GM12874 (cell line): ENCODE results near the gene PHC2.

Experiments
- TF ChIP-seq, protein P1 (sequence below): IDR thresholded peaks from 2 replicates; pipeline ENCODE4 v1.5.1; 2011; ENCODE audit warnings: low read depth, mild to moderate bottlenecking, control low read depth, low read length, moderate library complexity; ENCODE audit not compliant: insufficient read depth

Gene PHC2

DNA sequence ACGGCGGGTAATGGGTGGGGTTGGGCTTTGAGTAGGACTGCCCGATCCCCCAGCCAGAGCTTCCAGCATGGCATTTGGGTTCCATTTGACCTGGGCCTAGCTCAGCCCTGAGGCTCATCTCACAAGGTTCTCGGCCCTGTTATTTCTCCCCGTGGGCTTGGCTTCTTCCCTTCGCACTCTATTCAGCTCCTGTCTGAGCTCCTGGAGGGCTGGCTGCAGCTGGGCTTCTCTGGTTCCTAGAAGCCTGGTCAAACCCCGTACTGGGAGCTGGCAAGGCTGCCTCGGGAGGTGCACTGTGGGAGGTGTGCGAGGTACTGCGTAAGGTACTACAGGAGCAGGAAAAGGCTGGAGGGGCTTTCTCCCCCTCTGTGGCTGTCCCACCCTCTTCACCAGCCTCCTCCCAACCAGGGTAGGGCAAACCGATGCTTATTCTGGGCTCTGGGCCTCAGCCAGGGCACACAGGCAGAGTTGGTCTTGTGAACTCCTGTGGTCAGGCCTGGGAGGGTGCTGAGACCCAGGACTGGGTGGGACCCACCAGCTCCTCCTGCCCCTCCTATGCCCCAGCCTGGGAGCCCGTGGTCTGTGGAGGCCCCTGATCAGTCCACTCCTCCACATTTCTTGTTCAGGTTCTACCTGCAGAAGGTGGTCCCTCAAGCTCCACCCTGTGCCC lies 110.8 kb downstream of the PHC2 start:
- TF ChIP-seq, protein P1, sequence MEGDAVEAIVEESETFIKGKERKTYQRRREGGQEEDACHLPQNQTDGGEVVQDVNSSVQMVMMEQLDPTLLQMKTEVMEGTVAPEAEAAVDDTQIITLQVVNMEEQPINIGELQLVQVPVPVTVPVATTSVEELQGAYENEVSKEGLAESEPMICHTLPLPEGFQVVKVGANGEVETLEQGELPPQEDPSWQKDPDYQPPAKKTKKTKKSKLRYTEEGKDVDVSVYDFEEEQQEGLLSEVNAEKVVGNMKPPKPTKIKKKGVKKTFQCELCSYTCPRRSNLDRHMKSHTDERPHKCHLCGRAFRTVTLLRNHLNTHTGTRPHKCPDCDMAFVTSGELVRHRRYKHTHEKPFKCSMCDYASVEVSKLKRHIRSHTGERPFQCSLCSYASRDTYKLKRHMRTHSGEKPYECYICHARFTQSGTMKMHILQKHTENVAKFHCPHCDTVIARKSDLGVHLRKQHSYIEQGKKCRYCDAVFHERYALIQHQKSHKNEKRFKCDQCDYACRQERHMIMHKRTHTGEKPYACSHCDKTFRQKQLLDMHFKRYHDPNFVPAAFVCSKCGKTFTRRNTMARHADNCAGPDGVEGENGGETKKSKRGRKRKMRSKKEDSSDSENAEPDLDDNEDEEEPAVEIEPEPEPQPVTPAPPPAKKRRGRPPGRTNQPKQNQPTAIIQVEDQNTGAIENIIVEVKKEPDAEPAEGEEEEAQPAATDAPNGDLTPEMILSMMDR: no peak

DNA sequence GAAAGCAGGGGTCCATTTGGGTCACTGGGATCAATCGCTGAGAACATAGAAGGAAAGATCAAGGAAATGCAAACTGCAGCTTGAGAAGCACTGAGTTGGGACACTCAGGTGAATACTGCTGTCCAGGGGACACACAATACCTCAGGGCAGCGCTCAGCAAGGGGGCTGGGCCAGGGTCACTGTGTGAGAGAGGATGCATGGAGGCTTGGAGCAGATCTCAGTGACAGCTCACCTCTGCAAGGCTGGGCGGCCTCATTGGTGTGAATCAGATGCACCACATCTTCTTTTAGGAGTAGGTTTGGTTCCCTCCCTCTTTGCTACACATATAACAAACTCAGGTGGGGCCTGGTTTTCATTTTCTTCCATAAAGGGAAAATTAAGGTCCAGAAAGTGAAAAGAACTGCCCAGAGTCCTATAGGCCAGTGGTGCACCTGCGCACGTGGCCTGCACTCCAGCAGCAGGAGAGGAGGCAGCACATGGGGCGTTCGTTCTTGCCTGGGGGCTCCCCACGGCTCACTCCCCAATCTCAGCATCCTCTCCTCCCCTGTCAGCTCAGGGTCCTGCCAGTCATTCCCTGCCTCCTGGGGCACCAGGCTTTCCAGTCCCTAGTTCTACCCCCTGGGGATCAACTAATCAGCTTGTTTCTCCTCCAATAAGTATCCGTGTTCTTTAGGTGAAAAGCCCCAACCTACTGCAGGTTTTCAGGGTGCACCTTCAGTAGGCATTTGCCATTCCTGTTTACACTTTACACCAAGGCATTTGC lies 111.5 kb downstream of the PHC2 start:
- TF ChIP-seq, protein P1: no peak

DNA sequence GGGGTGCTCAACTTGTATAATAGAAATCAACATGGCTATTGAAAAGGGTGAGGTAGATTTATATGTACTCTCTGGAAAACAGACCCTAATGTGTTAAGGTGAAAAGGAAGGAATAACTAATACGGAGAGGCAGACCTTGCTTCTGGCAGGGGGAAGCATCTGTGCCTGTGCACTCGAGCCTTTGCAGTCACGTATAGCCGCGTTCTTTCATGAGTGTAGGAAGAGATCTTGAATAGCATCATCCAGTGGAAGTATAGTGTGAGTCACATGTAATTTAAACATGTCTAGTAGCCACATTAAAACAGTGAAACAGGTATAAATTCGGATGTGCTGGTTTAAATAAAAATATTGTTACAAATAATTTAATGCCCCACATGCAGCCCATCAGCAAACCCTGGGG lies 112.9 kb downstream of the PHC2 start:
- TF ChIP-seq, protein P1: no peak

DNA sequence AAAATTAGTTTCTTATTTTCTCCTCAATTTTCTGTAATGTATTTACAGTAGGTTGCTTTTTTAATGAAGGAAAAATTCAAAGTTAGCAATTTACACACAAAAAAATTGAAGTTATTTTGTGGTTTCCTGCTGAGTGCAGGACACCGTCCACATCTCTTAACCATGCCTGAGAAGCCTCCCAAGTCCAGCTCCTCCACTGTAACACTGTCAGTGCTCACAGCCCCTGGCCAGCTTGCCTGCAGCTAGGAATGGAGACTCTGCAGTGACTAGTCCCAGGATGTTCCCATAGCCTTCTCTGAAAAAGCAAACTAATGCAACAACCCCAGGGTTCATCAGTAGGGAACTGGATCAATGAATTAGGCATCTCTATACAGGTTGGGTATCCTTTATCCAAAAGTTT lies 113.5 kb downstream of the PHC2 start:
- TF ChIP-seq, protein P1: no peak

DNA sequence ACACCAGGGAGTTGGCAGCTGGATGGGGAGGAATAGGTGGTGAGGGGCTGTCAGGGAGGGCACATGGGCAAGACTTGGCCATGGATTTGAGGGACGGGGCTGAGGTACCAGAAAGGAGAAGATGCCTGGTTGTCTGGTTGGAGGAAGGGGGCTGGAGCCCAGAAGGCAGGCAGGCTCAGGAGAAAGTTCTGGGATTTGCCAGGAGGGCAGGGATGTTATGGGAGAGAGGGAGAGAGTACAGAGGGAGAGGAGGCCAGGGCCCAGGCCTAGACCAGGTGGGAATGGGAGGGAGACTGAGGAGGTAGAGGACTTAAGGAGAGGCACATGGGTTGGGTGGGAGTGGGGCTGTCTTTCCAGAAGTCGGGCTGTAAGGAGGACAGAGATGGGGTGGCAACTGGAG lies 114.3 kb downstream of the PHC2 start:
- TF ChIP-seq, protein P1: no peak

DNA sequence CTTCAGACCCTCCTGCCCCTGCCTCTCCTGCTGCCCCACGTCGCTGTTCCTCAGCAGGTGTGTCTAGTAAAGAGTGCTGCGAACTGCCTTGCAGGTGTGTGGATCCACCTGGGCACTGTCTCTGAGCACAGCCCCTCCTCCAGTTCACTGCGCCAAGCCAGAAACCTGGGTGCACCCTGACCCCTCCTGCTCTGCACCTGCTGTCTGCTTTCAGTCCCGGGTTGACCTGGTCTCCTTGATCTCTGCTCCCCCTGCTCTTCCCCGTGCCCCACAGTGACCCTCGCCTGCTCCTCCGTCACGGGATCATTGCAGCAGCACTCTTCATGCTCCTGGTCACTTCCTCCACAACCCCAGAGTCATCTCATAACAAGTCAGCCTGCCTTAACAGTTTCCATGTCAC lies 116.5 kb downstream of the PHC2 start:
- TF ChIP-seq, protein P1: no peak

DNA sequence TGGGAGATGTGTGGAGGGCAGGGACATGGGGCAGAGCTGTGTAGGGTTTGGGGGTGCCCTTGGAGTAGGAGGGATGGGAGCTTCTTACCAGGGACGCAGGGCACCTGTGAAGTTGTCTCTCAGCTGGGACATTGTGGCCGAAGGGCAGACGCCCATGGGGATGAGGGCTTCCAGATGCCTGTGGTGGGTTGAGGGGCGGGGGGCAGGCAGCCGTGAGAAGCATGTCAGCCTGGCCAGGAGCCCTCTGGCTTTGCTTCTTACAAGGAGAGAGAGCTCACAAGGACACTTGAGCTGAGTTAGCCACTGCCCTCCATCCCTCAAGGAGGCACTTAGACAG lies 118.5 kb downstream of the PHC2 start:
- TF ChIP-seq, protein P1: no peak
